Suprapubic skin (tissue), 4 donors: ENCODE results near the gene EMC8. TPM values are rescaled to one million over a fixed set of nuclear protein-coding genes. Genes with fewer than 3 reads are reported as not detected.

ENCODE experiments used
- DNase-seq, 2 donors: peaks; one replicate each; pipeline ENCODE4 v3.0.0-alpha.2; 2019; ENCODE audit warnings: low spot score in 2 of 2
- H3K27ac ChIP-seq: fragments of 200-600 bp; sonication (generic); one replicate; pipeline ENCODE4 v1.5.1; 2019
- H3K27me3 ChIP-seq: fragments of 200-600 bp; sonication (generic); one replicate; pipeline ENCODE4 v1.5.1; 2019
- H3K36me3 ChIP-seq: fragments of 200-600 bp; sonication (generic); one replicate; pipeline ENCODE4 v1.5.1; 2019
- H3K4me1 ChIP-seq: fragments of 200-600 bp; sonication (generic); one replicate; pipeline ENCODE4 v1.5.1; 2019
- H3K4me3 ChIP-seq: fragments of 200-600 bp; sonication (generic); one replicate; pipeline ENCODE4 v1.5.1; 2019; ENCODE audit warnings: mild to moderate bottlenecking
- H3K9me3 ChIP-seq: fragments of 200-600 bp; sonication (generic); one replicate; pipeline ENCODE4 v1.5.1; 2019
- EP300 ChIP-seq: sonication (generic); formaldehyde crosslinking; IDR thresholded peaks from one replicate; pipeline ENCODE4 v1.6.1; 2017; ENCODE audit warnings: antibody characterized with exemption
- POLR2A ChIP-seq, 2 donors: fragments of 450-650 bp; IDR thresholded peaks; one replicate each; pipeline ENCODE4 v1.6.1; 2017; ENCODE audit warnings: antibody characterized with exemption in 2 of 2, mild to moderate bottlenecking in 2 of 2, moderate library complexity in 2 of 2
- POLR2AphosphoS5 ChIP-seq, 3 donors: sonication (generic); formaldehyde crosslinking; IDR thresholded peaks; one replicate each; pipeline ENCODE4 v1.6.1; 2017; ENCODE audit warnings: antibody characterized with exemption in 3 of 3
- WGBS: methylation state at CpG from one replicate; pipeline ENCODE4 v1.1.5; 2018; 5-methylcytosine and 5-hydroxymethylcytosine counted together
- total RNA-seq, 4 donors: library from RNA; depleted of rRNA; stranded (reverse); fragments of >200 nt; gene quantifications; one replicate each; pipeline ENCODE4 v1.1.0, GENCODE V29; 2016
- TF ChIP-seq, protein P1 (sequence below), 2 donors: fragments of 200-600 bp in 1 of 2; fragments of 450-650 bp in 1 of 2; sonication (generic) in 1 of 2; IDR thresholded peaks; one replicate each; pipeline ENCODE4 v1.5.1; 2016 to 2019; ENCODE audit warnings: antibody characterized with exemption in 2 of 2, mild to moderate bottlenecking in 1 of 2, moderate library complexity in 1 of 2

Gene EMC8
- total RNA-seq, 4 donors from 2014 or later, result 20.4 to 39.5 (median 23.9) TPM

GRCh38 chr16:85824161-85825135 is 25.1 kb upstream of the EMC8 start:
- Histone ChIP-seq H3K4me1 (peaks cover 4% of the 10 kb centered on the region), H3K4me3 (no peak overlapping the region), H3K27me3 (peaks cover 13% of the 10 kb centered on the region), H3K9me3 (no peaks in the 10 kb centered on the region), H3K27ac (no peak overlapping the region), H3K36me3 (no peaks in the 10 kb centered on the region)
- 81% methylated on average over 17 of the region's 20 CpGs for WGBS
- DNase-seq, result no peak
- TF ChIP-seq POLR2A (IDR thresholded peaks at IDR 0.05) (no peak), POLR2AphosphoS5 (IDR thresholded peaks at IDR 0.05) (no peak), EP300 (no peak)
- TF ChIP-seq, protein P1, sequence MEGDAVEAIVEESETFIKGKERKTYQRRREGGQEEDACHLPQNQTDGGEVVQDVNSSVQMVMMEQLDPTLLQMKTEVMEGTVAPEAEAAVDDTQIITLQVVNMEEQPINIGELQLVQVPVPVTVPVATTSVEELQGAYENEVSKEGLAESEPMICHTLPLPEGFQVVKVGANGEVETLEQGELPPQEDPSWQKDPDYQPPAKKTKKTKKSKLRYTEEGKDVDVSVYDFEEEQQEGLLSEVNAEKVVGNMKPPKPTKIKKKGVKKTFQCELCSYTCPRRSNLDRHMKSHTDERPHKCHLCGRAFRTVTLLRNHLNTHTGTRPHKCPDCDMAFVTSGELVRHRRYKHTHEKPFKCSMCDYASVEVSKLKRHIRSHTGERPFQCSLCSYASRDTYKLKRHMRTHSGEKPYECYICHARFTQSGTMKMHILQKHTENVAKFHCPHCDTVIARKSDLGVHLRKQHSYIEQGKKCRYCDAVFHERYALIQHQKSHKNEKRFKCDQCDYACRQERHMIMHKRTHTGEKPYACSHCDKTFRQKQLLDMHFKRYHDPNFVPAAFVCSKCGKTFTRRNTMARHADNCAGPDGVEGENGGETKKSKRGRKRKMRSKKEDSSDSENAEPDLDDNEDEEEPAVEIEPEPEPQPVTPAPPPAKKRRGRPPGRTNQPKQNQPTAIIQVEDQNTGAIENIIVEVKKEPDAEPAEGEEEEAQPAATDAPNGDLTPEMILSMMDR (IDR thresholded peaks at IDR 0.05), result no peak

DNA sequence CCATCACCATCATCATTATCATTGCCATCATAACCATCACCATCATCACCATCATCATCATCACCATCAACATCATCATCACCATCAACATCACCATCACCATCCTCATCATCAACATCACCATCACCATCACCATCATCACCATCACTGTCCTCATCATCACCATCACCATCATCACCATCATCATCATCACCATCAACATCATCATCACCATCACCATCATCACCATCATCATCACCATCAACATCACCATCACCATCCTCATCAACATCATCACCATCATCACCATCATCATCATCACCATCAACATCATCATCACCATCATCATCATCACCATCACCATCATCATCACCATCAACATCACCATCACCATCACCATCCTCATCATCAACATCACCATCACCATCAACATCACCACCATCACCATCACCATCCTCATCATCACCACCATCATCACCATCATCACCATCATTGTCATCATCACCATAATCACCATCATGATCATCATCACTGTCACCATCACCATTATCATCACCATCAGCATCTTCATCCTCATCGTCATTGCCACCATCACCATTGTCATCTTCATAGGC is 24.1 kb upstream of the EMC8 start:
- DNase-seq, result no peak
- TF ChIP-seq, protein P1 (IDR thresholded peaks at IDR 0.05), result no peak
- no peak for TF ChIP-seq POLR2A (IDR thresholded peaks at IDR 0.05)
- no peak for TF ChIP-seq EP300
- TF ChIP-seq POLR2AphosphoS5 (IDR thresholded peaks at IDR 0.05), result no peak
- H3K4me3 ChIP-seq, result no peak overlapping the region
- peaks cover 10% of the 10 kb centered on the region for H3K27me3 ChIP-seq
- no peaks in the 10 kb centered on the region for H3K36me3 ChIP-seq
- no peaks in the 10 kb centered on the region for H3K9me3 ChIP-seq
- WGBS, result 95% methylated on average over 1 of the region's 1 CpG
- no peak overlapping the region for H3K27ac ChIP-seq
- peaks cover 4% of the 10 kb centered on the region for H3K4me1 ChIP-seq

DNA sequence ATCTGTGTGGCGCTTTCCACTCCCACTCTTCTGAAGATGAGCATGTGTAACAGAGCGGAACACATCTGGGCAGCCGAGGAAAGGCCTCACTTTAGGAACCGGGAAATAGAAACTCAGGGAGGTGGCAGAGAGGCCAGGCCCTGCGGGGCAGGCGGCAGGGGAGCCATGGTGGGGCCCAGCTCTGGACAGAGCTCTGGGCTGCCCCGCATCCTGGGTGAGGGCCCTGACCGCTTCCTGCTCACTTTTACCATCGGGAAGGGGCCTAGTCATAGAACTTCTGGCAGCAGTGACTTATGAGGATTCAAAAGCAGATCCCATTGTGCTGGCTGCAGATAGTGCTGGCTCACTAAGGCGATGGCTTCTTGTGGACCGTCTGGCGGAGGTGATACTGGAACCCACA is 22.8 kb upstream of the EMC8 start:
- H3K27ac ChIP-seq, result no peak overlapping the region

DNA sequence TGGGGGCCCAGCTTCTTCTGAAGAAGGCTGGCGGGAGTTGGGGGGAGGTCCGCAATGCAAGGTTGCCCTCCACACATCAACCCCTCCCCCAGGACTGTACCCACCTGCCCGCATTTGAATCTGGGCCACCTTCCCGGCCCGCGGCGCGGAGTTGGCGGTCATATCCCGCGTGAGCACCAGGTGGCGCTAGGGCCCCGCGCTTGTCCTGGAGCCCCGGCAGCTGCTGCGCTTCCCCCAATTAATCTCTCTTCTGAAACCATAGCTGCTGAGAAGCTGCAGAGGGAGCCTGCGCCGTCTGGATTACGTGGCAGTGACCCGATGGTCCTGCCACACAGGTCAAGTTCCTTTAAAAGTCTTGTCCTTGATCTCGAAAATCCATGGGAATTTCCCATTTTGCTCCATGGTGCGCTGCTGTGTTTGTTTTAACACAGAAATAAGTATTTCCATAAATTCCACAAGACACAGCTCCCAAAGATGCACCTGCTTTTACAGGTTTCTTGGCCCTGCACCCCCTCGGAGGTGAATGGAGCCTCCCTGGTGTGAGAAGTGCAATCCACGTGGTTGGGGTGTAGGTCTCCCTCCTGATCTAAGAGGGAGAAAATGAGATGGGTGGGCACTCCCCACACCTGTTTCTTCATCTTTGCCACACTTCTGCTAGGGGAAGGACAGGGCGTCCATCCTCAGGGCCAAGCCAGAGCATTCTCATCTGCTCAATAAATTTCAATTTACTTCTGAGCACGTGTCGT is 22.2 kb upstream of the EMC8 start:
- Histone ChIP-seq H3K9me3 (no peaks in the 10 kb centered on the region), H3K27me3 (peaks cover 17% of the 10 kb centered on the region), H3K4me1 (peaks cover 4% of the 10 kb centered on the region), H3K36me3 (no peaks in the 10 kb centered on the region), H3K4me3 (no peak overlapping the region), H3K27ac (no peak overlapping the region)
- WGBS, result 23% methylated on average over 11 of the region's 27 CpGs
- TF ChIP-seq EP300, result no peak
- TF ChIP-seq, protein P1 (IDR thresholded peaks at IDR 0.05), result peak; percentile 86 to 95
- DNase-seq, result peak; percentile 79 to 84

More for the DNA sequence above, 22.8 kb upstream of the EMC8 start:
- H3K27me3 ChIP-seq, result peaks cover 17% of the 10 kb centered on the region
- no peaks in the 10 kb centered on the region for H3K36me3 ChIP-seq
- 95% methylated on average over 12 of the region's 12 CpGs for WGBS
- H3K4me1 ChIP-seq, result peaks cover 4% of the 10 kb centered on the region
- no peak for TF ChIP-seq POLR2A (IDR thresholded peaks at IDR 0.05)
- TF ChIP-seq POLR2AphosphoS5 (IDR thresholded peaks at IDR 0.05), result no peak
- TF ChIP-seq, protein P1 (IDR thresholded peaks at IDR 0.05), result no peak
- TF ChIP-seq EP300, result no peak
- H3K9me3 ChIP-seq, result no peaks in the 10 kb centered on the region
- no peak overlapping the region for H3K4me3 ChIP-seq
- no peak for DNase-seq
